ENCODE data around the gene SUMF1. TPM values are rescaled to one million over a fixed set of nuclear protein-coding genes. Genes with fewer than 3 reads are reported as not detected.
A peak's percentile ranks its signal among the peaks of the same experiment; 100 is the strongest.

SUMF1 gene
- total and polyA plus RNA-seq, 2 of the 4 experiments (the other 2 are of a cell fraction), result 26.3 to 38.4 TPM

- POLR2A ChIA-PET (ENCODE audit: unreplicated experiment), result no interaction called here
- H3K9me3 ChIP-seq (ENCODE audit: control insufficient read depth, insufficient read depth, low read length), result no peaks in the 10 kb centered on the region
- no peak overlapping the region for H2AFZ ChIP-seq (replicated peaks; ENCODE audit: low read length, poor library complexity)
- TF ChIP-seq CEBPB (IDR thresholded peaks at IDR 0.05; ENCODE audit: low read depth, low read length) (peak; percentile 81), NFE2L2 (IDR thresholded peaks at IDR 0.05; ENCODE audit: low read depth, low read length) (no peak)
- no peak overlapping the region for H3K23ac ChIP-seq (ENCODE audit: low read depth, low read length)
- no peak overlapping the region for H2BK15ac ChIP-seq (ENCODE audit: low read depth, low read length)
- ATAC-seq (ENCODE audit: low read depth) (peak; percentile 44; the same call in 1 of the 2 replicates), DNase-seq (peak; percentile 5)
- no peaks in the 10 kb centered on the region for H3K79me1 ChIP-seq (ENCODE audit: low read depth in 1 of 2, low read length in 2 of 2)
- no peak overlapping the region for H3K9ac ChIP-seq (ENCODE audit: low read depth, low read length)
- H2BK5ac ChIP-seq (ENCODE audit: low read depth, low read length, poor library complexity, severe bottlenecking), result no peak overlapping the region
- no peaks in the 10 kb centered on the region for H3K36me3 ChIP-seq (ENCODE audit: control insufficient read depth, insufficient read depth, low read length)
- no peaks in the 10 kb centered on the region for H3K4me1 ChIP-seq (ENCODE audit: control insufficient read depth, insufficient read depth, low read length)
- H2AK9ac ChIP-seq (replicated peaks; ENCODE audit: low read depth, low read length, poor library complexity), result no peak overlapping the region
- H4K8ac ChIP-seq (ENCODE audit: low read depth in 2 of 2, low read length in 2 of 2), result no peak overlapping the region
- WGBS, 2 experiments (ENCODE audit: extremely low coverage in 2 of 2, insufficient read length in 1 of 2), result 20% methylated on average over 1 of the region's 5 CpGs; no CpG with 5 or more reads in 1 of the 2 experiments
- no peaks in the 10 kb centered on the region; the same call in 1 of the 2 replicates for H3K27me3 ChIP-seq (ENCODE audit: control insufficient read depth, insufficient read depth, low read length)
- H3K4me2 ChIP-seq (ENCODE audit: low read depth, low read length), result no peak overlapping the region
- H3K14ac ChIP-seq (replicated peaks; ENCODE audit: low read depth, low read length), result no peak overlapping the region
- H4K91ac ChIP-seq (ENCODE audit: insufficient read depth, low read depth, low read length), result no peak overlapping the region
- H4K20me1 ChIP-seq (ENCODE audit: insufficient read depth, low read length), result no peaks in the 10 kb centered on the region
- no peak overlapping the region for H3K18ac ChIP-seq (ENCODE audit: low read depth, low read length)
- no peak overlapping the region for H3K56ac ChIP-seq (ENCODE audit: extremely low read depth, insufficient read depth, low read length)
- dilution Hi-C loops (cut with HindIII; ENCODE audit: low sequenced_read_pairs, unreplicated experiment) (no loop called here), in situ Hi-C loops (cut with MboI; ENCODE audit: low sequenced_read_pairs) (no loop called here), intact Hi-C loops (cut with micrococcal nuclease) (no loop called here)
- H3K4me3 ChIP-seq (ENCODE audit: insufficient read depth, low read depth, low read length), result no peak overlapping the region
- H2BK120ac ChIP-seq (ENCODE audit: low read depth, low read length), result no peak overlapping the region
- no TSS peak for BruUV-seq (replicated peaks)
- no peak overlapping the region for H3K4ac ChIP-seq (ENCODE audit: low read depth, low read length)
- H2BK20ac ChIP-seq (ENCODE audit: low read depth, low read length), result no peak overlapping the region
- no peaks in the 10 kb centered on the region for H3K9me1 ChIP-seq (ENCODE audit: insufficient read depth, low read length)
- CTCF ChIA-PET, result interaction anchor here (0.6 to 1.0 kb wide), 3 partner anchors 9 to 156 kb away, joined by 3 to 4 read pairs (median 3); no protein-coding TSS in a partner anchor
- no peak overlapping the region for H3K27ac ChIP-seq (ENCODE audit: insufficient read depth, low read length)
- no peak overlapping the region for H2AK5ac ChIP-seq (ENCODE audit: low read depth, low read length)
- no peak overlapping the region for H4K5ac ChIP-seq (ENCODE audit: low read depth, low read length)
Measured at GRCh38 chr3:4507024-4507596, 40.0 kb upstream of the SUMF1 start.
